SU-DHL-6 (cell line): Measurements from ENCODE around the gene TBC1D5.

Experiments used
- EZH2phosphoT487 ChIP-seq: fragments of 200-600 bp; sonication (generic), shearing (Covaris generic); conservative IDR thresholded peaks from 2 replicates; pipeline ENCODE4 v1.6.1; 2018; ENCODE audit warnings: mild to moderate bottlenecking, antibody characterized with exemption, low read length, moderate library complexity, mixed read lengths
- TF ChIP-seq, protein P1 (sequence below): fragments of 200-600 bp; sonication (generic); IDR thresholded peaks from one replicate; pipeline ENCODE4 v1.5.1; 2017; ENCODE audit warnings: antibody characterized with exemption, mild to moderate bottlenecking, low read length, moderate library complexity; ENCODE audit not compliant: insufficient read depth, poor library complexity, severe bottlenecking

DNA sequence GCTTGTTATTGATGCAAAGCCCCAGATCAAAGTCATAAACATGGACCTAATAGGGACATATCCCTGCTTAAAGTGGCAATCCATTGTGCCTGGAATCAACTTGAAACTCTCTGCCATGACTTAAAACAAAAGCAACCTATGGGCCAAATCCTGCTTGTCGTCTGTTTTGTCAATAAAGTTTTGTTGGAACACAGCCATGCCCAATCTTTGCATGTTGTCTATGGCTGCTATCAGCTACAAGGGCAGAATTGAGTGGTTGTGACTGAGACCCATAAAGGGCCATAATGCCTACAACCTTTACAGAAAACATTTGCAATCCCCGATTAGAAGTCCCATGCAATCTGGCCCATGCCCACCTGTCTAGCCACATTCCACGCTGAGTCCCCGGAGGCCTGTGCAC, 622.3 kb downstream of the TBC1D5 start:
- TF ChIP-seq, protein P1, sequence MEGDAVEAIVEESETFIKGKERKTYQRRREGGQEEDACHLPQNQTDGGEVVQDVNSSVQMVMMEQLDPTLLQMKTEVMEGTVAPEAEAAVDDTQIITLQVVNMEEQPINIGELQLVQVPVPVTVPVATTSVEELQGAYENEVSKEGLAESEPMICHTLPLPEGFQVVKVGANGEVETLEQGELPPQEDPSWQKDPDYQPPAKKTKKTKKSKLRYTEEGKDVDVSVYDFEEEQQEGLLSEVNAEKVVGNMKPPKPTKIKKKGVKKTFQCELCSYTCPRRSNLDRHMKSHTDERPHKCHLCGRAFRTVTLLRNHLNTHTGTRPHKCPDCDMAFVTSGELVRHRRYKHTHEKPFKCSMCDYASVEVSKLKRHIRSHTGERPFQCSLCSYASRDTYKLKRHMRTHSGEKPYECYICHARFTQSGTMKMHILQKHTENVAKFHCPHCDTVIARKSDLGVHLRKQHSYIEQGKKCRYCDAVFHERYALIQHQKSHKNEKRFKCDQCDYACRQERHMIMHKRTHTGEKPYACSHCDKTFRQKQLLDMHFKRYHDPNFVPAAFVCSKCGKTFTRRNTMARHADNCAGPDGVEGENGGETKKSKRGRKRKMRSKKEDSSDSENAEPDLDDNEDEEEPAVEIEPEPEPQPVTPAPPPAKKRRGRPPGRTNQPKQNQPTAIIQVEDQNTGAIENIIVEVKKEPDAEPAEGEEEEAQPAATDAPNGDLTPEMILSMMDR: no peak
- no peak for TF ChIP-seq EZH2phosphoT487
